RPMI8226 (cell line): ENCODE data around the gene DSCAML1.

ENCODE experiments used
- DNase-seq: peaks from one replicate; pipeline ENCODE4 v3.0.0-alpha.2; 2015

DSCAML1 gene

DNA sequence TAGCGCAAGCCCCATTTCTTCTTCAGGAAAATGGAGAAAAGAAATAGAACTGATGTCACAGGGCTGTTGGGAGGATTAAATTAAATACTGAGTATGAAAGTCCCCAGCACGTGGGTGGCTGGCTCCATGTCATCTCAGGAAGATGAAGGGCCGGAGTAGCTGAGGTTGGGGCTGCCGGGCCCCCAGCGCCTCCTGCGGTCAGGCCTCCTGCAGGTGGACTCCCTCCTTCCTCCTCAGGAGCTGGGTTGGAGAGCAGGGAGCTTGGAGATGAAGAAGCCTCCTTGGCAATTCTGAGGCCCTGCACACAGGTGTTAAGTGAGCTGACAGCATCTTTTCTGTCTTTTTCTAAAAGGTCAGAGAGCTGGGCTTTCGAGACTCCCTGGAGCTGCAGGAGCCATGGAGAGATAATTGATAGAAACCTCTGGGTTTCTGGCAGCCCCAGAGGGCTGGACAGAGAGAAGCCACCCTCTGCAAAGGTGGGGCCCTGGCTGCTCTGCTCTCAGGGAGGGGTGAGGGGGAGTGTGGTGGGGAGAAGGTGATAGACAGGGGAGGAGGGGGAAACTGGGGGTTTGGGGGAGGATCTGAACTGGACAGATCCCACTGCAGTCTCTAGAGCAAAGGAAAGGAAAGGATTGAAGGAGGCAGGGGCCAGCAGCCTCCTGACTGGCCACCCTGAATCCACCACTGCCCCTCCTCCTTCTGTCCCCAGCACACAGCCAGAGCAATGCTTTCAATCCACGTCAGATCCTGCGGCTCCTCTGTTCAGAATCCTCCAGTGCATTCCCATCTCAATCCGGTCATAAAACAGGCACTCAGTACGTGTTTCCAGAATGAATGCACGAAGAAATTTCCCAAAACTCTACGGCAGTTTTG is 258.5 kb downstream of the DSCAML1 start:
- no peak for DNase-seq

DNA sequence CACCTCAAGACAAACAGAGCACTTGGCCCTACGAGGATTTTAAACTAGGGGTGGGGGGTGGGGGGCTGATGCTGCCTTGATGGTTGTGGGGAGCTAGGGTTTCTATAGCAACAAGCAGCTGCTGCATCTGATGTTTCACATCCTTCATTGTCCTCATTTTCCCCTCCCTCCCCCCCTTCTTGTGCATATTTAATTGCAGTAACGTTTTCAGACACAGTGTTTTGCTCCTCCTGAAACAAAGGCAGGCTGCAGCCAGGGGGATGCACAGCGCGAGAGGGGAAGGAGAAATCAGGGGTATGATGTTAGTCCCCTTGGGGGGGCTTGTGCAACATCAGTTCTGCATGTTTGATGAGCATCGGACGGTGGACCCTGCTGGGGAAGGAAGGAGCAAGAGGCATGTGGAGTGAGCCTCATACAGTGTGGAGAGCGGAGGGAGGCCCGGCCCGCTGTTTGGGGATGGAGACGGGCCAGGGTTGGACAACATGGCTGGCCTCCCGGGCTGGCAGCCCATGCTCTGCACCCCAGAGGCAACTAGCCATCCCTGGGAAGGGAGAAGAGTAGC is 261.1 kb downstream of the DSCAML1 start:
- DNase-seq, result no peak

- no peak for DNase-seq
These were observed 261.7 kb downstream of the DSCAML1 start for GRCh38 chr11:117535201-117535849.

- DNase-seq, result no peak
These were observed 264.4 kb downstream of the DSCAML1 start for GRCh38 chr11:117532568-117532967.

DNA sequence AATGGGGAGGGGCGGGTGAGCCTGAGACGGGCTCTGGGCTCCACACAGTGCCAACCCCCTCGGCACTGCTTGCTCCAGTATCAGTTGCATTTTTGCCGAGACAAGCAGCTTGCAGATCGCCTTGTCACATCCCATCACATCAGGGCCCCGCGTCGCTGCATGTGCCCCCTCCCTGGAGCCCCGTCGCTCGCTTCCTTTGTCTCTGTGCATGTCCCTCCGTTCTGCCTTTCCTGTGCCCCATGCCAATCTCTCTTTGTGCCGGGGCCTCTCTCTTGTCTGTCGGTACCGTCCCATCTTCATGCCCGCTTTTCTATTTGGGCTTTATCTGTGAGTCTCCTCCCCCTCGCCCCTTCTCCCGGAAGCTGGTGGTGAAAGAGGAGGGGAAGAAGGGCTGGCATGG is 267.2 kb downstream of the DSCAML1 start:
- no peak for DNase-seq

GRCh38 chr11:117528097-117528721 is 268.8 kb downstream of the DSCAML1 start:
- peak; percentile 76 for DNase-seq

GRCh38 chr11:117527271-117527670 is 269.7 kb downstream of the DSCAML1 start:
- DNase-seq, result no peak

DNA sequence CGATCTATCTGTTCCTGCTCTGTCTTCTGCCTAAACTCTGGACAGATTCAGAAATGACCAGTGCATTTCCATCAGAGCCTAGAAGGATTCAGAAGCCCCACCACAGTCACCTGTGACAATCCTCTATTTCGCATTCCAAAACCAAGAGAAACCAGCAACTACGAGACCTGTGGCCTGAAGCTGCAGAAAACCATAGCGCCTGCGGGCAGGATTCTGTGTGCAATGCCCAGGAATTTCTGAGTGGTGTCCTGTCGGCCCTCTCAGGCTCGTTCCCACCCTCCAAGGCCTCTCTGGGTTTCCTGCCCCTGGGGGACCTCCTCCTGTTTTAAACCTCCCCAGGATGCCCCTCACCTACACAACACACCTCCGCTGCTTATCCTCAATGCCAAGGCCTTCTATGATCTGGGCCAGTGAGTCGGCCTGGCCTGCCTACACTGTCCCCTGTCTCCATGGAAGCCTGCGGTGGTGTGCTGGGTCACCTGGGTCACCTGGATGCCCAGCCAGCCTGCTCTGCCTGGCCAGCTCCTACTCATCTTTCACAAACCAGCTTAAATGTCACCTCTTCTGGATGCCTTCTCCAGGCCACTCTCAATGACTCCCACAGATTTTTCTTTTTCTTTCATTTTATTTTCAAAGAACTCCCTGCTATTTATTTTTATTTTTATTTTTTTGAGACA is 271.0 kb downstream of the DSCAML1 start:
- DNase-seq, result no peak

- no peak for DNase-seq
These were observed 272.4 kb downstream of the DSCAML1 start for GRCh38 chr11:117524468-117525183.

DNA sequence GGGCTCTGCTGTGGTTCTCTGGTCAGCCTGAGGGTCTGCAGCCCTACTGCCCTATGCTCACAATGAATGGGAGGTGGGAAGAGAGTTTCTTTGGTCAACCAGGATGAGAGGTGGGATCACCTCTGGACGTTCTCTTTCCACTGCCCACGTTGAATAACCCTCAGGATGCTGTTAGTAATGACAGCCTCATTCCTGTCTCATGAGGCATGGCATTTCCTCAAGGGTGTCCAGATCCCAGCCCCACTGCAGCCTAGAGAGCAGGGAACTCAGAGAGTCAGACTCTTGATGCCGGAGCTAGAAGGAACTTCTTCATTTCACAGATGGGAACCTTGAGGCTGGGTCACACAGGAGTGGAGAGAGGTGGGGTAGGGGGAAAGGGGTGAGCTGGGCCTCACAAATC is 273.3 kb downstream of the DSCAML1 start:
- no peak for DNase-seq

DNA sequence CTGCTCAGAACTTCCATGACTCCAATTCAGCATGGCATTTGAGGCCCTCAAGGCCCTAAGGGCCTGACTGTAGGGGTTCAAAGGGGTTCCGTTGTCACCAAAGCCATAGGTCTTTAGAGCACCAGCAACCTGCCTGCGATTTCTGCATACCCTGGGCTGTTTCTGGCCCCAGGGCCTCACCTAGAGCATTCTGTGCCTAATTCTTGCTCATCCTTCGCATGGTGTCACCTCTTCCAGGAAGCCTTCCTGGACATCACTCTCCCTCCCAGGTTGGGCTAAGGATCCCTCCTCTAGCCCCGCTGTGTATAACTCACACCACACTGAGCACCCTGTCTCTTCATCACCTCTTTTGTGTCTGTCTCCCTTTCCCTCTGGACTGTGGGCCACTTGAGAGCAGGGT is 275.0 kb downstream of the DSCAML1 start:
- no peak for DNase-seq

DNA sequence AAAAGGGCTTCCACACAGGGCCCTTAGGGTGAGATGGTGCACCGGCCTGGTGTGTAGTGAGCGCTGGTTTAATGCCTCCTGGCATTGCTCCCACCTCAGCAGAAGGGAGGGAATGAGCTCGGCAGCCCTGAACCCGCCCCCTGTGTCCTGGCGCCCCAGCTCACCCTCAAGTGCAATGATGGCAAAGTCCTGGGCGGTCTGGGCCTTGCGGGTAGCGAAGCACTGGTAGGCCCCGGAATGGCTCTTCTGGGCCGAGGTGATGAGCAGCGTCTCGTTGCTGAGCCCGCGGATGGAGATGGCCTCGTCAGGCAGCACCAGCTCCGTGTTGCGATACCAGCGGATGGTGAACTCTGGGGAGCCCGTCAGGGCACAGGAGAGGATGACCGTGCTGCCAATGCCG is 276.1 kb downstream of the DSCAML1 start:
- DNase-seq, result no peak

GRCh38 chr11:117520201-117520600 is 276.8 kb downstream of the DSCAML1 start:
- DNase-seq, result peak; percentile 63

GRCh38 chr11:117519590-117519989 is 277.4 kb downstream of the DSCAML1 start:
- DNase-seq, result no peak

DNA sequence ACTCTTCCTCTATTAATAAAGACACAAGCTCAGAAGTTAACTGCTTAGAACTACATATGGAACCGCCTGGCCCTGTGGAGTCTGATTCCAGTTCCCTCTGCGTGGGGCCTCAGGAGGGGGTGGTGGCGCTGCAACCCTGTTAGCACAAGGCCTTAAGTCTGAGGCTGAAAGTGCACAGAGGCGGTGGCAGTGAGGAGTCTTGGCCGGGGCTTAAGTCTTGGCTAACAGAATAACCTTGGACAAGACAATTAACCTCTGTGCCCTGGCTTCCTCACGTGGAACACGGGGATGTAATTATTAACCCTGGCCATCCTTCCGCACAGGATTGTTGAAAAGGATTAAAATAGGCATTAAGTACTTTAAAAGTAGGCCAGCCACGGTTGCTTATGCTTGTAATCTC is 277.8 kb downstream of the DSCAML1 start:
- DNase-seq, result no peak

DNA sequence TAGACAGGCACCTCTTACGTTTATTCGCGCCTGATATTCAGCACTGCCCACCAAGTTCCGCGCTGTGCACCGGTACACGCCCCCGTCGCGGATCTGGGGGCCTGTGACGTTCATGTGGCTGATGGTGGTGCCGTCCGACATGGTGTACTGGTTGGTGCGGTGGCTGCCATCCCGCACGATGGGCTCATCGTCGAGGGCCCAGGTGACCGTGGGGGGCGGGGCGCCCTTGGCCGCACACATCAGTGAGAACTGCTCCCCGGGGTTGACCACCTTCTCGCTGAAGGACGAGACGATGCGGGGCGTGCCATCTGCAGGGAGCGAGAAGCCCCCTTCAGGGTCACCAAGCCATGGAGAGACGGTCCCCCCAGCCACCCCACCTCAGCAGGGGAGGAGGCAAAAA is 278.6 kb downstream of the DSCAML1 start:
- DNase-seq, result no peak

DNA sequence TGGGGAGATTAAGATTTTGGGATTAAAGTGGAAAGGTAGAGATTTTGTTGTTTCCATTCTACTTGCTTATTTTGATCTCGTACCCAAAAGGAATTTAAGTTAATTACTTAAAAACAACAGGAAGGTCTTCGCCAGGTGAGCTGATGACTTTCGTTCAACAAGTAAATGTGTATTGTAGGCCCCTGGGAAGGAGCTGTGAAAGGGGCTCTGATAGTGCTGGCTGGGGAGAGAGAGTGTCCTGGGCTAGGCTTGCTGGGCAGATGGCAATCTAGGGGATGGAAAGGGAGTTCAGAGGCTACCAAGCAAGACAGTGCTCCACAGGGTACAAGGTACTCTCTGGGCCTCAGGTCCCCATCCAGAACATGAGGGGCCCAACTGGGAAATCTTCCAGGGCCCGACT is 279.9 kb downstream of the DSCAML1 start:
- DNase-seq, result no peak

- DNase-seq, result no peak
These were observed 280.9 kb downstream of the DSCAML1 start for GRCh38 chr11:117515892-117516787.

DNA sequence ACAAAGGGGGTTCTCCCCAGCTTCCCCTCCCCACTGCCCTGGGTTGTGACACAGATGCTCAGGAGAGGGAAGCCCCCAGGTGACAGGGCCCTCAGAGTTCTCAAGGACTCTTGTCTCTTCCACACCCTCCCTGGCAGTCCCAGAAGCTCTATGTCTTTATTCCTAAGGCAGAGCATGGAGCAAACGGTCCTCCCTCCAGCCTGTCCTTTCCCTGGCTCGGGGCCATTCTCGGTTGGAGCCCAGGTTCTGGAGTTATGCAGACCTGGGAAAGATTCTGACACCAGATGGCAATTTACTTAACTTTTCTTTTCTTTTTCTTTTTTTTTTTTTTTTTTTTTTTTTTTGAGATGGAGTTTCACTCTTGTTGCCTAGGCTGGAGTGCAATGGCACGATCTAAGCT is 282.8 kb downstream of the DSCAML1 start:
- no peak for DNase-seq

DNA sequence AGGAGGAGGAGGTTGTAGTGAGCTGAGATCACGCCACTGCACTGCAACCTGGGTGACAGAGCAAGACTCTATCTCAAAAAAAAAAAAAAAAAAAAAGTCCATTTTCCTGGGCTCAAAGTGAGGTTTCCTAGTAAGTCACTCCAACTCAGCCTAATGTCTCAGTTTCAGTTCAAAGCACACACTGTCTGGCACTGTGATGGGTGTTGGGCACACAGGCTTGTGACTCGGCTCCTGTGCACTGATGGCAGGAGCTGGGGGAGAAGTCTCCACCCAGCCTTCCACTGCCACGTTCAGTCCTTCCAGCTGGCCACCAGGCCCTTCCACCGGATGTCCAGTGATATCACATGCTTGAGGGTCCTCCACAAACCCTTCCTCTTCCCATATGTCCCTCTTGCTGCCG is 283.4 kb downstream of the DSCAML1 start:
- DNase-seq, result no peak

- DNase-seq, result no peak
These were observed 285.0 kb downstream of the DSCAML1 start for GRCh38 chr11:117511931-117512539.
